Aorta (tissue), 5 donors: Measurements from ENCODE around the gene NUP153. TPM values are rescaled to one million over a fixed set of nuclear protein-coding genes. Genes with fewer than 3 reads are reported as not detected.
"Not testable (repeated sequence)": the region's sequence is repeated elsewhere in the genome, so short reads cannot be mapped to it uniquely, and the experiment has no call there.

Experiments
- ATAC-seq: fragments of 200-7000 bp; cut with Tn5 transposase; one replicate; pipeline ENCODE4 v1.9.1; 2022; ENCODE audit warnings: moderate library complexity; ENCODE audit not compliant: low FRiP score
- DNase-seq, 2 donors: peaks; one replicate each; pipeline ENCODE4 v3.0.0-alpha.2; 2020
- H3K27ac ChIP-seq, 2 donors: one replicate each; pipeline ENCODE4 v1.5.1; 2013; ENCODE audit warnings: low read length in 2 of 2, mild to moderate bottlenecking in 2 of 2, moderate library complexity in 2 of 2, control low read depth in 1 of 2, inconsistent platforms in 1 of 2, low read depth in 1 of 2
- H3K27me3 ChIP-seq, 2 donors: one replicate each; pipeline ENCODE4 v1.6.1; 2013; ENCODE audit warnings: control low read depth in 1 of 2, low read length in 1 of 2, mild to moderate bottlenecking in 1 of 2, moderate library complexity in 1 of 2; ENCODE audit not compliant: insufficient read depth in 2 of 2, control insufficient read depth in 1 of 2
- H3K36me3 ChIP-seq, 2 donors: one replicate each; pipeline ENCODE4 v1.6.1; 2013; ENCODE audit warnings: control low read depth in 1 of 2, low read length in 1 of 2, mild to moderate bottlenecking in 1 of 2; ENCODE audit not compliant: insufficient read depth in 2 of 2, control insufficient read depth in 1 of 2
- H3K4me1 ChIP-seq, 2 donors: one replicate each; pipeline ENCODE4 v1.6.1; 2013; ENCODE audit warnings: low read length in 2 of 2, control low read depth in 1 of 2, mild to moderate bottlenecking in 1 of 2, moderate library complexity in 1 of 2; ENCODE audit not compliant: insufficient read depth in 2 of 2, control insufficient read depth in 1 of 2
- H3K4me3 ChIP-seq, 2 donors: one replicate each; pipeline ENCODE4 v1.5.1; 2013; ENCODE audit warnings: low read length in 2 of 2, control low read depth in 1 of 2, mild to moderate bottlenecking in 1 of 2
- H3K9me3 ChIP-seq: one replicate; pipeline ENCODE4 v1.6.1; 2013; ENCODE audit warnings: mild to moderate bottlenecking, low read length; ENCODE audit not compliant: control insufficient read depth
- WGBS, 2 donors: extraction: QIAGEN DNeasy Blood & Tissue Kit; methylation state at CpG; one replicate each; pipeline ENCODE4 v1.1.7; 2013; 5-methylcytosine and 5-hydroxymethylcytosine counted together
- intact Hi-C, 2 donors: fragments of 100-400 bp; cut with DNase I; formaldehyde crosslinking; loops; one replicate each; pipeline versions ENCODE4 v1.14.2 to v1.15.0; 2022
- polyA plus RNA-seq, 2 donors: library from polyadenylated mRNA; stranded (reverse); fragments of 200-250 nt; gene quantifications; one replicate each; pipeline ENCODE4 v1.2.3, GENCODE V29; 2013
- total RNA-seq, 2 donors: library from RNA; stranded (reverse); fragmentation: NEBNext Ultra II Directional; extraction: Animal tissue kit (Norgen Biotek cat#: 25700); gene quantifications; one replicate each; pipeline ENCODE4 v1.2.1, GENCODE V29; 2021
- donor health status: healthy with polysubstance abuse.
- donor health status: Bipolar disorder and iron deficiency.
- donor health status: DM: no; HTN: no; CAD: no.
- donor health status: DM: no; HTN: no; CAD: no.
- donor health status: DM: yes; HTN: yes; CAD: no.

NUP153 gene
- total and polyA plus RNA-seq, 4 donors, result 6.4 to 42.0 (median 21.7) TPM

- 95 to 100% methylated on average over 2 to 26 of the region's 27 CpGs for WGBS, 2 donors
- H3K27me3 ChIP-seq, ATAC-seq, H3K4me3 ChIP-seq, H3K36me3 ChIP-seq, H3K27ac ChIP-seq, H3K9me3 ChIP-seq, intact Hi-C loops, DNase-seq, H3K4me1 ChIP-seq: not testable (repeated sequence)
These were observed 28.6 kb upstream of the NUP153 start for GRCh38 chr6:17735311-17735710.

GRCh38 chr6:17730078-17730704 is 23.5 kb upstream of the NUP153 start:
- intact Hi-C loops, result no loop called here

DNA sequence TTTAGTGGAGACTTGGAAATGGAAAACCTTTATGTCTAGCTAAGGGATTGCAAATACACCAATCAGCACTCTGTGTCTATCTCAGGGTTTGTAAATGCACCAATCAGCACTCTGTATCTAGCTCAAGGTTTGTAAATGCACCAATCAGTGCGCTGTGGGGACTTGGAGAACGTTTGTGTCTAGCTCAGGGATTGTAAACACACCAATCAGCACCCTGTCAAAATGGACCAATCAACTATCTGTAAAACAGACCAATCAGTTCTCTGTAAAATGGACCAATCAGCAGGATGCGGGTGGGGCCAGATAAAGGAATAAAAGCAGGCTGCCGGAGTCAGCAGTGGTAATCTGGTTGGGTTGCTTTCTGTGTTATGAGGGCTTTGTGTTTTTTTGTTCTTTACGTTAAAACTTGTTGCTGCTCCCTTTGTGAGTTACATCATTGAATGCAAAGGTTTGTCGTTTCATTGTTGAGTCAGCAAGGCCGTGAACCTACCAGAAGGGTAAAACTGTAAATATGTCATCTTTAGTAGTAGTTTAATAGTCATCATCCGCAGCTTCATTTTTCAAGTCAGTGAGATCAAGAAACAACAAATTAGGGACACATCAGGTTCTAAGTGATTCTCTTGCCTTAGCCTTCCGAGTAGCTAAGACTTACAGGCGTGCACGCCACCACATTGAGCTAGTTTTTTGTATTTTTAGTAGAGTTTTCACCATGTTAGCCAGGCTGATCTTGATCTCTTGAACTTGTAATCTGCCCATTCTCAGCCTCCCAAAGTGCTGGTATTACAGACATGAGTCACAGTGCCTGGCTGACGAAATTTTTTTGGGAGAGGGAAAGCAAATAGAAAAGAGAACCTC is 22.7 kb upstream of the NUP153 start:
- intact Hi-C loops, result no loop called here
- Histone ChIP-seq H3K27ac (no peak overlapping the region), H3K9me3 (no peaks in the 10 kb centered on the region), H3K36me3 (no peaks in the 10 kb centered on the region), H3K4me3 (no peak overlapping the region), H3K4me1 (no peaks in the 10 kb centered on the region), H3K27me3 (no peaks in the 10 kb centered on the region)
- no peak for ATAC-seq
- WGBS, 2 donors, result 86 to 87% methylated on average over 12 of the region's 12 CpGs
- no peak for DNase-seq

More at GRCh38 chr6:17730078-17730704, 23.5 kb upstream of the NUP153 start:
- no peaks in the 10 kb centered on the region for H3K36me3 ChIP-seq
- 77 to 81% methylated on average over 6 of the region's 6 CpGs for WGBS, 2 donors
- no peak overlapping the region for H3K27ac ChIP-seq
- H3K4me3 ChIP-seq, result no peak overlapping the region
- DNase-seq, result no peak
- H3K9me3 ChIP-seq, result no peaks in the 10 kb centered on the region
- H3K27me3 ChIP-seq, result no peaks in the 10 kb centered on the region
- H3K4me1 ChIP-seq, result no peaks in the 10 kb centered on the region
- no peak for ATAC-seq

- no peaks in the 10 kb centered on the region for H3K4me1 ChIP-seq
- intact Hi-C loops, result no loop called here
- DNase-seq, result no peak
- WGBS, 2 donors, result 96 to 97% methylated on average over 47 to 49 of the region's 49 CpGs
- no peak overlapping the region for H3K4me3 ChIP-seq
- no peaks in the 10 kb centered on the region for H3K9me3 ChIP-seq
- ATAC-seq, result no peak
- no peaks in the 10 kb centered on the region for H3K36me3 ChIP-seq
- no peak overlapping the region for H3K27ac ChIP-seq
- H3K27me3 ChIP-seq, result no peaks in the 10 kb centered on the region
These were observed 22.0 kb upstream of the NUP153 start for GRCh38 chr6:17728551-17729222.

- 18 to 20% methylated on average over 6 of the region's 6 CpGs for WGBS, 2 donors
- Histone ChIP-seq H3K36me3 (no peaks in the 10 kb centered on the region), H3K27me3 (no peaks in the 10 kb centered on the region), H3K9me3 (no peaks in the 10 kb centered on the region), H3K27ac (no peak overlapping the region), H3K4me3 (no peak overlapping the region), H3K4me1 (no peaks in the 10 kb centered on the region)
- DNase-seq (no peak), ATAC-seq (no peak)
- intact Hi-C loops, result no loop called here
These were observed 18.4 kb upstream of the NUP153 start for GRCh38 chr6:17725083-17725482.

GRCh38 chr6:17724341-17724740 is 17.6 kb upstream of the NUP153 start:
- intact Hi-C loops, result no loop called here
- H3K9me3 ChIP-seq, result no peaks in the 10 kb centered on the region
- no peak overlapping the region for H3K27ac ChIP-seq
- 79 to 85% methylated on average over 3 of the region's 3 CpGs for WGBS, 2 donors
- H3K4me1 ChIP-seq, result no peaks in the 10 kb centered on the region
- no peaks in the 10 kb centered on the region for H3K36me3 ChIP-seq
- no peak overlapping the region for H3K4me3 ChIP-seq
- DNase-seq (no peak), ATAC-seq (no peak)
- no peaks in the 10 kb centered on the region for H3K27me3 ChIP-seq

GRCh38 chr6:17721671-17722070 is 14.9 kb upstream of the NUP153 start:
- H3K9me3 ChIP-seq, result no peaks in the 10 kb centered on the region
- ATAC-seq (no peak), DNase-seq (no peak)
- no peak overlapping the region for H3K4me3 ChIP-seq
- H3K27ac ChIP-seq, result no peak overlapping the region
- intact Hi-C loops, result no loop called here
- no peaks in the 10 kb centered on the region for H3K4me1 ChIP-seq
- no peaks in the 10 kb centered on the region for H3K36me3 ChIP-seq
- H3K27me3 ChIP-seq, result no peaks in the 10 kb centered on the region
- 50 to 68% methylated on average over 3 of the region's 3 CpGs for WGBS, 2 donors

- WGBS, 2 donors, result 75 to 76% methylated on average over 3 of the region's 3 CpGs
These were observed 12.8 kb upstream of the NUP153 start for GRCh38 chr6:17719323-17720041.

More at GRCh38 chr6:17719323-17720041, 12.8 kb upstream of the NUP153 start:
- intact Hi-C loops, result no loop called here
- ATAC-seq, result no peak
- Histone ChIP-seq H3K4me3 (no peak overlapping the region), H3K27me3 (no peaks in the 10 kb centered on the region), H3K27ac (no peak overlapping the region), H3K36me3 (no peaks in the 10 kb centered on the region), H3K4me1 (peaks cover 0 to 2% of the 10 kb centered on the region in 2 donors), H3K9me3 (no peaks in the 10 kb centered on the region)
- DNase-seq, result no peak
